HG02623 (cell line): ENCODE measurements around the gene U2AF1.
"Not testable (repeated sequence)": the region's sequence is repeated elsewhere in the genome, so short reads cannot be mapped to it uniquely, and the experiment has no call there.

Experiments
- ATAC-seq: cut with Tn5 transposase; IDR thresholded peaks from one replicate; pipeline ENCODE4 v1.9.1; 2021; ENCODE audit warnings: moderate library complexity; ENCODE audit not compliant: unreplicated experiment

The U2AF1 gene

GRCh38 chr21:43082587-43083300 lies 24.6 kb downstream of the U2AF1 start:
- not testable (repeated sequence) for ATAC-seq

- ATAC-seq: not testable (repeated sequence)
Measured at GRCh38 chr21:43076643-43077042, 30.7 kb downstream of the U2AF1 start.

DNA sequence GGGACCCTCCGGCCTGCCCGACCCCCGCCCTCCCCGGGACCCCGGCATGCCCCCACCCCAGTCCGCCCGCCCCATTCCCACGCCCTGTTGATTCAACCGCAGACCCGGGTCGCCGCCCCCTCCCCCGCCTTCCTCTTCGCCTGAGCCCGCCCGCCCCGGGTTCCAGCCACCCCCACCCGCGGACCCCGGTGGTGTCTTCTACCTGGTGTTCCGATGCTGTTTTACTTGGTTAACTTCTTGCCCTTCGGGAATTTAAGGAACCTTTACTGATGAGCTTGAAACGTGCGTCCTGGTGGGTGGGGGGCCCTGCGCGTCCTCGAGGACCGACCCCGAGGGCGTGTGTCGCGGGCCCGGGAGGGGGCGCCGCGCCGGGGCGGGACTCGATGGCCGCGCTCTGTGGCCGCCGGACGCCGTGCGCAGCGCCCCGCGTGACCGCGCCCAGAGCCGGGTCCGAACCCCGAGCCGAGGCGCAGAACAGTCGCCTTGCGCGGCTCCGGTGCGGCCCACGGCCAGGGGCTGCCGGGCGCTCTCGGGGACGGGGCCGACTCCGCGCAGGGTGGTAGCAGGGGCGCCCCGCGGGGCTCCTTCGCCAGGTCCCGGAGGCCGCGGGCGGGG lies 31.2 kb downstream of the U2AF1 start:
- not testable (repeated sequence) for ATAC-seq

- ATAC-seq: not testable (repeated sequence)
Measured at GRCh38 chr21:43075170-43076022, 32.0 kb downstream of the U2AF1 start, which contains the start of gene CBS. Gene CBS, minus strand, starts transcription at chr21:43075835. Its CDS starts 3,642 bp downstream, at chr21:43072193.

- ATAC-seq: not testable (repeated sequence)
Measured at GRCh38 chr21:43074401-43075169, 32.8 kb downstream of the U2AF1 start.

GRCh38 chr21:43072742-43073141 lies 34.6 kb downstream of the U2AF1 start:
- ATAC-seq: not testable (repeated sequence)

- ATAC-seq: not testable (repeated sequence)
Measured at GRCh38 chr21:43069682-43070081, 37.7 kb downstream of the U2AF1 start.

DNA sequence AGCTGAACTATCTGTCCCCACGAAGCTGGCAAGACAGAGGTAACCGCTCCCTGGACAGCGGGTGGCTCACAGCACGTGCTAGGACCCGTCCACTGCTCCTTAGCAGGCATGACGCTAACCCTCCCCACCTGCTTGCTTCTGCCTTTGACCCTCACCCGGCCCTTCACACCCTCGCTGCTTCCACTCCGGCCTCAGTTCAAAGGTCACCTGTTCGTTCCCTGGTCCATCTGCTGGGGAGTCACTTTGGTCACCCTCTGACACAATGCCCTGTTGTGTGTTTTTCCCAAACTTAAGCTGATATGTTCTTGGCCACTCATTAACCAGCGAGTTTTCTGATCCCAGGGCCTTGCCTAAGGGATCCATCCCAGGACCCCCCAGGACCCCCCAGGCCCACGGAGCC lies 39.3 kb downstream of the U2AF1 start:
- not testable (repeated sequence) for ATAC-seq

DNA sequence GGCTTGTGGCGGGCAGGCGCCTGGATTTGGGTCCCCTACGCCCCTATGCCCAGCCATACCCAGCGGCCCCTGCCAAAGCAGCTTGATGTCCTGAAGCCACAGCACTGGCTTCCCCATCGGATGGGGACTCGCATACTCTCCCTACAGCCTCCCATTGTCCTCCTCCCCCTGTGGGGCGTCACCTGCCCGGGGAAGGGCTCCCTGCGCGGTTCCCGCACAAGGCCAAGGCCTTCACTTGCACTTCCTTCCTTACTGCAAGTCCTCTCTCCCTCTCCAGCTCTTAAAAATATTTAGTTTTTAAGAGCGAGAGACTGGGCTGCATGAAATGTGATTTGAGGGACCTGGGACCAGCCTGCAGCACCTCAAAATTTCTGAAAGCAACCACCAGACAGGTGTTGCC lies 40.7 kb downstream of the U2AF1 start:
- not testable (repeated sequence) for ATAC-seq

- not testable (repeated sequence) for ATAC-seq
Measured at GRCh38 chr21:43065991-43066390, 41.4 kb downstream of the U2AF1 start.

GRCh38 chr21:43064265-43064917 lies 43.0 kb downstream of the U2AF1 start:
- not testable (repeated sequence) for ATAC-seq

DNA sequence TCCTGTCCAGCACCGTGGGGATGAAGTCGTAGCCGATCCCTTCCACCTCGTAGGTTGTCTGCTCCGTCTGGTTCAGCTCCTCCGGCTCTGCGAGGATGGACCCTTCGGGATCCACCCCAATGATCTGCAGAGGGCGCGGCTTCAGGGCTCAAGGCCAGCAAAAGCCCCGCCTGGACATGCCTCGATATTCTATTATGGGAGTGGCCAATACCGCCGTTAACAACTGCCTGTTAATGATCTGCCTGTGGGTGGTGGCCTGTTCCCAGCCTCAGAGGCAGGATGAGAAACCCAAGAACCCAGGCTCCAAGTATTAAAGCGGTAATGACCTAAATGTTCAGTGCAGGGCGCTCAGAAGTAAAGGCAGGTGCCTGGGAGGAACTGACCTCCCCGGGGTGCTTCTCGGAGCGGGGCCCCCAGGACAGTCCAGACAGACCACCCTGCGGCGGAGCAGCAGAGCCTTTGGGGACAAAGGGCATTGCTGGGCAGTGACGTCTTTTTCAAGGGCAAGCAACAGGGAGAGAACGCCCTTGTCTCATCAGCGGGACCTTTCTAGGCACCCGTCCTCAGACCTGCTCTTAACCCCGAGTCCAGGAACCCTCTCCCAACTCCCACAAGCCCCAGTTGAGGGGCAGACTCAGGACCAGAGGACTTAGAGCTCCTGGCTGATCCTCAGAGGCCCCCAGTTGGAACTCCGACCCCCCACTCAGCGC lies 44.3 kb downstream of the U2AF1 start:
- not testable (repeated sequence) for ATAC-seq

- not testable (repeated sequence) for ATAC-seq
Measured at GRCh38 chr21:43053112-43053511, 54.3 kb downstream of the U2AF1 start.

DNA sequence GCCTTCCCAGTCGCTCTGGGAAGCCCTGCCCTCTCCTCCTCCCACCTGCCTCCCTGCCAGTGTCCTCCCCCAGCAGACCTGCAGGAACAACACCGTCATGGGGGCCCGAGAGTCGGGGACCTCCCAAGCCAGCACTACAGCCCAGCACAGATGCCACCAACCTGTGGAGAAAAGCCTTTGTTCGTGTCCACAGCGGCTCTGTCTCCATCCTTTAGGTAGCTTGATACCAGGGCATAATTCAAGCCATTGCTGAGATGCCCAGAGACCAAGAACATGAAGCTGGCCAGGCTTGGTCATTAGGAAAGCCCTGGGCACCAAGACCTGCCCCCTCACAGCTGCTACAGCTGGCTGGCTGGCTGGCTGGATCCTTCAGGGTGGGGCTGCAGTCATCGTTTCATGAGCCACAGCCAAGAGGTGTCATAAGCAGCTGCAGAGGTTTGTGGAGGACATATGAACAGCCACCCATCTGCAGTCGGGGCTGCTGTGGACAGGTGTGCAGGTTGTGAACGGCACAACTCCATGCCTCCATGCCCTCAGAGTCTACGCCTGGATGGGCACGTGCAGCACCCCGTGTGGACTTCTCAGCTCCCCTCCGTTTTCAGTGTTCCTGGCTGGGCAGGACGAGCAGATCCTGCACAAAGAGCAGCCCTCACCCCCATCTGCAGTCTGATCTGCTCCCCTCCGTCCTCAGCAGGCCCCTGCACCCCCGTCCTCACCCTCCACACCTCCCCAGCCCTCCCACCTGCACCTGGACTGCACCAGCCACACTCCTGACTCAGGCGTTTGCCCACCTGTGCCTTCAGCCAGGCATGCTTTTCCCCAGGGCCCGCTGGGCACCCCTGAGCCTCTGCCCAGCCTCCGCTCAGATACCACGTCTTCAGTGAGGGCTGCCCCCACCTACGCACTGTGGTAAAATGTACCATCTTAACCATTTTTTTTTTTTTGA lies 61.2 kb downstream of the U2AF1 start:
- not testable (repeated sequence) for ATAC-seq

DNA sequence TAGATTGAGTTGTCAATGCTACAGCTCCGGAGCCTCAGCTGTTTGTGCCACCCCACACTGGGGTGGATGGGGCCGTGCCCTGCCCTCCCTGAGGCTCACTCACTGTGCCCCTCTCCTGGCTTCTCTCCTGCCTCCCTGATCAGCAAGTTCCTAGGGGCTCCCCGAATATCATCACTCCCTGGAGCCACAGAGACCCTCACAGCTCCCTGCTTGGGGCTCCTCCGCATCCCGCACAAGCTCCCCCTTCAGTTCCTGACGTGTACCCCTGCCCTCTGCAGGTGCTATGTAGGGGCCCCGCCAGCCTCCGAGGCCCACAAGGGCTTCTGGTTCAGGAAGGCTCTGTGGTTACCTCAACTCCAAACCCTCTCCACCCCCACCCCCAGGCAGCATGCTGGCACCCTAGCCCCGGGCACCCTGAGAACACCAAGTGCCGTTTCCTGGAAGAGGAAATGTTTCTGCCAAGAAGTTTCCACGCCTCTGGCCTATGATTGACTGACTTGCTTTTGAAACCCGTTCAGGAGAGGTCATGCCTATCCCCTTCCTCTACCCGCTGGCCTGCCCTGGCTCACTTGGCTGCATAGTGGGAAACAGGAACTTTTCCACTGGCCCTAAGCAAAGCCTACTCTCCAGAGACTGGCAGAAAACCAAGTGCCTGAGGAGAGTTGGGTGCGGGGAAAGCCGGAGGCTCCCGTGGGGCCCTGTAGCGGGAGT lies 62.0 kb downstream of the U2AF1 start:
- ATAC-seq: not testable (repeated sequence)

DNA sequence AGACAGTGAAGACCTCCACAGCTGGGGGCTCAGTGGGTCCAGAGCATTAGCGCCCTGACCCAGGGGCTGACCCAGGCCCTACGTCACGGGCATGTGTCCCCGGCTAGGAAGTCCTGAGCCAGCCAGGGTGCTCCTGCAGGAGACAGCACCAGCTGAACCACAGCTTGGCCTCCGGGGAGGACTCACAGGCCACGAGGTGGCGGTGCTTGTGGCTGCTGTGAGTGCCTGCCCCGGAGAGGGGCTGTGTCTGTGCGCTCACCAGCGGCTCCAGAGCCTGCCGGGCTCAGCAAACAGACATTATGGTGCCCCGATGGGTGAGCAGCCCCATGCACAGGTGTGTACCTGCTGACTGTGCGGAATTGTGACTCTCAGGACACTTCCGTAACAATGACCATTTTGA lies 62.8 kb downstream of the U2AF1 start:
- not testable (repeated sequence) for ATAC-seq

DNA sequence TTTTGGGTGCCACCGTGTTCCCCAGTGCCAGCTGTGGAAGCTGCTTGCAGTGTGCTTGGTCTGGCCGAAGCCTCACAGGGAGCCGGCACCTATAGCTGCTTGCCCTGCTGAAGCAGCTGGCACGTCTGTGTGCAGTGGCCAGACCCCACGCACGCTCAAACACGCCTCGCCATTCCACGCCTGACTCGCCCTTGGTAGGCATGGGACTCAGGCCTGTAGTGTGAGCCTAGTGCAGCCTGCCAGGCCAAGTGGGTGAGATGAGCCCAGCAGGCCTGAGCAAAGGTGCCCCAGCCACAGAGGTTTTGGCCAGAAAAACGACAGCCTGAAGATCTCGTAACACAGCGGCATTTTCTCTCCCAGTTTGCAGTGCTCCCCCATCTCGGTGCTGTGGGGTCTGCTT lies 64.1 kb downstream of the U2AF1 start:
- ATAC-seq: not testable (repeated sequence)
